Measurements from ENCODE around the gene ABCD2.
"Not testable (repeated sequence)": the region's sequence is repeated elsewhere in the genome, so short reads cannot be mapped to it uniquely, and the experiment has no call there.

Gene ABCD2

GRCh38 chr12:39611818-39612217 is 7.8 kb downstream of the ABCD2 start:
- DNase-seq = no peak

- DNase-seq = no peak
Observed at GRCh38 chr12:39610436-39611025, 9.1 kb downstream of the ABCD2 start.

- DNase-seq = no peak
Observed at GRCh38 chr12:39606712-39607423, 12.7 kb downstream of the ABCD2 start.

GRCh38 chr12:39605996-39606395 is 13.6 kb downstream of the ABCD2 start:
- peak; percentile 34 for DNase-seq

GRCh38 chr12:39605501-39605900 is 14.1 kb downstream of the ABCD2 start:
- no peak for DNase-seq

GRCh38 chr12:39603065-39603464 is 16.5 kb downstream of the ABCD2 start:
- no peak for DNase-seq

GRCh38 chr12:39601951-39602350 is 17.7 kb downstream of the ABCD2 start:
- DNase-seq = not testable (repeated sequence)

- no peak for DNase-seq
Observed at GRCh38 chr12:39595928-39596327, 23.7 kb downstream of the ABCD2 start.

GRCh38 chr12:39592295-39592694 is 27.3 kb downstream of the ABCD2 start:
- no peak for DNase-seq

GRCh38 chr12:39588348-39588747 is 31.3 kb downstream of the ABCD2 start:
- DNase-seq = no peak

GRCh38 chr12:39587225-39587624 is 32.4 kb downstream of the ABCD2 start:
- DNase-seq = no peak

GRCh38 chr12:39586816-39587215 is 32.8 kb downstream of the ABCD2 start:
- DNase-seq = no peak

GRCh38 chr12:39581592-39581991 is 38.0 kb downstream of the ABCD2 start:
- DNase-seq = no peak

GRCh38 chr12:39575498-39575875 is 44.1 kb downstream of the ABCD2 start:
- DNase-seq = no peak

- no peak for DNase-seq
Observed at GRCh38 chr12:39574785-39575497, 44.7 kb downstream of the ABCD2 start.

GRCh38 chr12:39574378-39574777 is 45.2 kb downstream of the ABCD2 start:
- no peak for DNase-seq

GRCh38 chr12:39573971-39574370 is 45.6 kb downstream of the ABCD2 start:
- DNase-seq = no peak

- DNase-seq = no peak
Observed at GRCh38 chr12:39572551-39572950, 47.1 kb downstream of the ABCD2 start.

GRCh38 chr12:39571351-39571750 is 48.3 kb downstream of the ABCD2 start:
- DNase-seq = no peak

GRCh38 chr12:39553476-39553875 is 66.1 kb downstream of the ABCD2 start:
- no peak for DNase-seq

- not testable (repeated sequence) for DNase-seq
Observed at GRCh38 chr12:39544211-39544610, 75.4 kb downstream of the ABCD2 start.

GRCh38 chr12:39541471-39541870 is 78.1 kb downstream of the ABCD2 start:
- DNase-seq = no peak

GRCh38 chr12:39538679-39539104 is 80.9 kb downstream of the ABCD2 start:
- no peak for DNase-seq

GRCh38 chr12:39533951-39534350 is 85.7 kb downstream of the ABCD2 start:
- DNase-seq = no peak

Measured in kidney glomerular epithelial cell (primary cell).